Stimulated activated CD8-positive, alpha-beta memory T cell treated with anti-CD3 and anti-CD28 coated beads, Interleukin-7, amount 100 ng/mL, for 24 hours (primary cell): ENCODE data around the gene RBP2.

ENCODE experiments used
- DNase-seq: peaks from one replicate; pipeline ENCODE4 v3.0.0-alpha.2; 2020; ENCODE audit warnings: low read depth

Gene RBP2

DNA sequence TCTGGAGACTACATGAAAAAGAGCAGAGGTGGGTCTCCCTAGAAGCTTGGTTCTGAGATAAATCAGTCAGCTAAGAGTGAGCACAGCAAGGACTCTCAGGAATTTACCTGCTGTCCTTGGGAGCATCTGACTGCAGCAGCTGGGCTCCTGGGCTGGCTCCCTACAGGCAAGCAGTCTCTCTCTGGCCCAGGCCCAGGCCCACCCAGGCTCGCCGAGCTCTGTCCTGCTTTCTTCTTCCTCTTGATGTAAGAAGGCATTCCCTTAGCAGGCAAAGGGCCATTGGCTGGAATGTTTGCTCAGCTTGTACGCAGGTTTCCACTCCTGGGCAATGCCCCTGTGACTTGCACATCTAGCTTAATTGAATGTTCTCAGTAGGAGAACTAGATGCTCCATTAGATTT is 4.3 kb upstream of the RBP2 start:
- no peak for DNase-seq

DNA sequence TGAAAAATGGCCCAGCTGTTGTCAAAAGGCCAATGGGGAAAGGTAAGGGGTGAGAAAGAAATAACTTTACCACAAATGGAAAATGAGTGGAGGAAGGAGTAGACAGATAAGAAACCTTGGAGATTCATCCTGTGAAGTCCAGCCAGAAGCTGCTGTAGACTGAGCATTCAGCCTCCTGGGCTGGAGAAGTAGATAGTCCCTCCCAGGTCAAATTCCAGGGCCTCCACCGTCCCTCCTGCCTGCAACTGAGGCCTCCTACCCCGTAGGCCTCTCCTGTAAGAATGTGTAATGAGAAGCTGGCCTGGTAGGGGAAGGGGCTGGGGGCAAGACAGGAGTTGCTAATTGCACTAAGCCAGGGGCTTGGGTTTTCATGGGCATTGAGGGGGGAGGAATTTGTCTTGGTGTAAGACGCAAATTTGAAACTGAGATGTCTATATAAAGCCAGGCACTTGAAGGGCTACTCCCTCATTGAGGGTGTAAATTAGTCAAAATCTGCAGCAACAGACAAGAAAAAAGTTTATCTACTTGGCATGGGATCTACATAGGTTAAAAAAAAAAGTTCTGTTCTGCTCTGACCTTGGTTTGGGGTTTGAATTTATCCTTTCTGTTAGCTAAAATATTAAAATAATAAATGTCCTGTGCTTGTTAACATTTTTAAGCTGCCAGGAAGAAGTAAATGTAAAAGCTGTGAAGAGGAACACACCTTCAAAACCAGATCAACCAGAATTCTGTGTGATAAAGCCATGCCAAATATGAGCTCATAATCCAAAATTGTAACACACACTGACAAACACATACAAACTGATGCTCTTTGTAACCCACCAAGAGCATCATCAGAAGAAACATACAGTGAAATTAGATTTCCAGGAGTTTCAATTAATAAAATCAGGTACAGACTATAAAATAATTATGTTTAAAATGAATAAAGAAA is 1.7 kb upstream of the RBP2 start:
- DNase-seq, result no peak

GRCh38 chr3:139473155-139473771 is 3.1 kb downstream of the RBP2 start:
- no peak for DNase-seq

DNA sequence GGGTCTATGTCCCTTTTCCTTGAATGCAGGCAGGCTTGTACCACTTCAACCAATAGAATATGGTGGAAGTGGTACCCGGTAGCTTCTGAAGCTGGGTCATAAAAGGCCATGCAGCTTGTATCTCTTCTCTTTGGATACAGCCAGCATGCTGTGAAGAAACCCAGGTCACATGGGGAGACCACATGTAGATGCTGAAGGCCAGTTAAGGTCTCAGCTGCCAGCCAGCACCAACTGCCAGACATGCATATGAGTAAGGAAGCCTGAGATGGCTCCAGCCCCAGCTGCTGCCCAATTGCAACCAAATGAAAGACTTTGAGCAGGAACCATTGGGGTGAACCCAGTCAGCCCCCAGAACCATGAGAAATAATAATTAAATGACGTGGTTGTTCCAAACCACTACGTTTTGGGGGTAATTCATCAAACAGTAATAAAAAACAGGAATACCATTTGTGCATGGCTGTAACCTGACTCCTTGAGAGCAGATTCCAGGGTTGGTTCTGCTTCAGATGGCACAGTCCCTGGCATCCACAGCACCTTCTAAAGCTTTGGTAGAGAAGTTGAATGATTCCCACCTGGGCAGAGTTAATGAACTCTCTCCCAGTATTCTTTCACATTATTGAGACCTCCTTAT is 3.8 kb downstream of the RBP2 start:
- DNase-seq, result no peak

DNA sequence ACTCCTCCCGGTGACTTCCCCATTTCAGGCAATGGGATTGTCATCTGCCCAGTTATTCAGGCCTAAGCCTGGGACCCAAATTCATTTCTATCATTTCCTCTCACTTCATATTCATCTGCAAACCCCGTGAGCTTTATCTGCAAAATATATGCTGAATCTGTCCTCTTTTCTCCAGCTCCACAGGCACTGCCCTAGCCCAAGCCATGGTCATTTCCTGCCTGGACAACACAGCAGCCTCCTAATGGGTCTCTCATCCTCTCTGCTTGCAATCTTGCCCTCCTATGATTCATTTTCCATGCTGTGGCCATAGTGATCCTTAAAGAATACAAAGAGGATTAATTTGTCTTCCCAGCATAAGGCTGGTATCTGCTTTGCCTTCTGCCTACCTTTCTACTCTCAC is 6.1 kb downstream of the RBP2 start:
- DNase-seq, result no peak

DNA sequence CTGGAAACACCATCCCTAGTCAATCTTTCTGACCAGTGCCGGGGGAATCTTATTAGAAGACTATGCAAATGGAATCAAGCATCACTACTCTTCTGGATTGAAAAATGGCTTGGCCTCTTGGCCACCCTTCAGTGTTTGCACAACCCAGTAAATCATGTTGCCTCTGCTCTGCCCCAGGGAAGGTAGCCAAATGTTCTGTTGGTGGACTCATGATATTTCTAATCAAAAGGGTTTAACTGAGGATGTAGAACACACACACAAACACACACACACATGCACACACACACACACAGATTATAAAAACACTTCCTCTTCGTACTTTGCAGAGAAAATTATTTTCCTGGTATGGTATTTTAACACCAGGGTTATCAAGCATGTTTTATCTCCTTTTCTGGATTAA is 7.9 kb downstream of the RBP2 start:
- DNase-seq, result no peak

DNA sequence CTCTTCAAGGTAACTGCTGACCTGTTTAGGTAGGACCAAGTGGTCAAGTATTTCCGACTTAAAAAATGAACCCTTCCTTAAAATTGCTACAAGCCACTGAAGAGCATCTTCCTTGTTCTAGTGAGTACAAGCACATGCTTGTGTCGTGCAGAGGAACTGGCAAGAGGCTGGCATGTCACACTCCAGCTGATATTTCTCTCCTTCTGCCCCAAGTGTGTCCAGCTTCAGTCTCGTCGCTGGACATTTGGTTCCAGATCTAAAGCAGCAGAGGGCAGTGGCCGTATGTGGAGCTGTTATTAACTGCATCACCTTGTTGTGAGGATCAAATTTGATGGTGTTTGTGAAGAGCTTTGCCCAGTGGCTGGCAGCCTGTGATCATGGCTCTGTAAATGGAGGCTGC is 10.0 kb downstream of the RBP2 start:
- no peak for DNase-seq

DNA sequence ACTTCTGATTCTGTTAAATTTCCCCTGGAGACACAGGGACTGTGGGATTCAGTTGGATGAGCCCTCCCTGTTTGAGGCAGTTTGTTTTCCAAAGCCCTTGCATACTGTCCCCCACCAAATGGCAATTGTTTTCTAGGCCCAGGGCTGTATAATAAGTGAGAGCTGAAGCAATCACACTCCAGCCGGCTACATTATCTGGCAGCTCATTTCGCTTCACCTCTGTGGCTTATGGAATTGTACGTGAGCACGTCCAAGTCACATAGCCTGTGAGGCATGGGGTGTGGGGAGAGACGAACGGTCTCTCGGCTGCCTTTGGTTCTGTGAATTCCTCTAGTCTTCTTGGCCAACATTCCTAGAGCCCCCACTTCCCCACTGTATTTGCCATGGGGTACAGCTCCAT is 10.7 kb downstream of the RBP2 start:
- DNase-seq, result no peak

GRCh38 chr3:139463466-139463865 is 12.8 kb downstream of the RBP2 start:
- no peak for DNase-seq

- no peak for DNase-seq
Measured at GRCh38 chr3:139460529-139460928, 15.8 kb downstream of the RBP2 start.

DNA sequence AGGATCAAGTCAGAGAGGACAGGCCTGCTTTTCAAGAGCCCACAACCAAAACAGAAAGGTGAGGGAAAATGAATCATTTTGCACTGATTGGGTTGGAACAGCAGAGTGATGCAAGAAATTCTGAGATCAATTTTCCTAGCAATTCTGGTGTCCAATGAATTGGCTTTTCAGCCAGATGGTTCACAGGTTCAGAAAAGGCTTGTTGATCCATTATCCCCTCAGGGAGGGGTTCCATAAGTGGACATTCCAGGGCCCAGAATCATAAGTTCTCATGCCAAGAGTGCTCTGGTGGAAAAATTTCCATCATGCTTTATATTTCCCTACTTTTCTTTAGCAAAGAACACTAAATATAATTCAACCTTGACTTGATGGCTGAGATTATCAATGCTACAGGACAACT is 16.2 kb downstream of the RBP2 start:
- DNase-seq, result no peak

DNA sequence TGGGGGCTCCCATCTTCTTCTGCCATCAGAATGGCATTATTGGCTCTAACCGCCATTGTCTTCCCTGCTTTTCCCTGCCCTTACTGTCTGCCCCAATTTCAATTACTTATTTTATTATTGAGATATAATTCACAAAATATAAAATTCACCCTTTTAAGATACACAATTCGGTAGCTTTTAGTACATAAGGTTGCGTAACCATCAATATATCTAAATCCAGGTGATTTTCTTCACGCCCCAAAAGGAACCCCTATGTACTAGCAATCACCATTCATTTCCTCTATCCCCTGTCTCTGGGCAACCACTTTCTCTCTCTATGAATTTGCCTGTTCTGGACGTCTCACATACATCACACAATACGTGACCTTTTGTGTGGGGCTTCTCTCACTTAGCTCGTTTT is 18.0 kb downstream of the RBP2 start:
- no peak for DNase-seq

DNA sequence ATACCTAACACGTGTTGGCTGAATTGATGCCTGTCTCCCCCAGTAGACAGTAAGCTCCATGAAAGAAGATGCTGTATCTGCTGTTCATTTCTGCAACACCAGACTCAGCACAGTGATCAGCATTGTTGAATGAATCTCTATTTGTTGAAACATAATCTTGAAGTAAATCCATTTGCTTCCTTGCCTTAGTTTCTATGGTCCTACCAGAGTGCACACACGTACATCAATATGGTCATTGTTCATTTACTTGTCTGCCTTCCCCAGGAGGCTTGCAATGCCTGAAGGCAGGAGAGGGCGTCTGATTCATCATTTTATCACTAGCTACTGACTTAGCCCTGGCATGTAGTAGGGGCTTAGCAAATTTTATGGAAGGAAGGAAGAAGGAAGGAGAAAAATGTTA is 19.2 kb downstream of the RBP2 start:
- no peak for DNase-seq

- no peak for DNase-seq
Measured at GRCh38 chr3:139456386-139456785, 19.9 kb downstream of the RBP2 start.

- no peak for DNase-seq
Measured at GRCh38 chr3:139455855-139456254, 20.5 kb downstream of the RBP2 start.

DNA sequence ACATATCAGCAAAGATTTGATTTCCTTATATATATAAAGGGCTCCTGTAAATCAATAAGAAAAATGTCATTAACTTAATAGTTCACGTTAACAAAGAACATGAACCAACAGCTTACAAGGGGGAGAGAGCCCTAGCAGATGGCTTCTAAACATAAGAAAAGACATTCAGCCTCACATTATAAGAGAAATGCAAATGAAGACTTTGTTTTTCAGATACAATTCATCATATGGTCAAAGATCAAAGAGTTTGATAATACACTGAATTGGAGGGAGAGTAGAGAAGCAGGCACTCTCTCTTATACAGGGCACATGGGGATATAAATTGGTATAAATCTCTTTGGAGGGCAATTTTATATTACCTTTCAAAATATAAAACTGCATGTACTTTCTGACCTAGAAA is 21.1 kb downstream of the RBP2 start:
- DNase-seq, result no peak

GRCh38 chr3:139454346-139454745 is 22.0 kb downstream of the RBP2 start:
- no peak for DNase-seq

DNA sequence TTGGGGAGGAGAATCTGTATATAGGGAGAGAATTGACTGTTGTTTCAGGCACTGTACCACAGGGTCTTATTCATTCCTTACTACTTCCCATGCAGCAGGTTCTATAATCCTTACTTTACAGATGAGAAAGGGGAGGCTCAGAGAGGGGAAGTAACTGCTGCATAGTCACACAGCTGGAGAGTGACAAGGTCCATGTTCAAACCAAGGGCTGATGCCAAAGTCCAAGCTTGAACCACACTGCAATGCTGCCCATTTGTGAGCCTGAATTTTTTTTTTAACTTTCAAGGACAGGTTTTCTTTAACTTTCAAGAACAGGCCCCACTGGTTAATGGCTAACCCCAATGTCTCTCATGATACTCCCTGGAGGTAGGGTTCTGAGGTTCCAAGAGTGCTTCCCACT is 26.2 kb downstream of the RBP2 start:
- DNase-seq, result no peak

- DNase-seq, result no peak
Measured at GRCh38 chr3:139449566-139449965, 26.8 kb downstream of the RBP2 start.

DNA sequence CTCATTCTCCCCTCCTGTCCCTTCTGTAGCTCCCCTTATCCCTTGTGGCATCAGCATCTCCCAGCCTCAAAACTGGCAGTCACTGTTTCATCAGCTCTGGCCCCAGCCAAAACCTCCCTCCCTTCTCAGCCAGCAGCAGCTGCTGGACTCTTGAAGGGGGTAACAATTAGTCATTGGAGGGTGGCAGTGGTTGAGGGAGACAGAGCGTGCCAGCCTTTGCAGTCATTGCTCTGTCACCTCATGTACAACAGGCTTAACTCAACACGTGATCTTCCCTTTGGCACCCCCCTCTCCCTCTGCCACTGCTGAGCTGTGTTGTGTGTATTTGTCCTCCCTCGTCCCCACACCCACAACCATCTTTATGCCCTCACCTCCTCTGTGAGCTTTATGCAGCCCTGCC is 28.2 kb downstream of the RBP2 start:
- DNase-seq, result no peak

DNA sequence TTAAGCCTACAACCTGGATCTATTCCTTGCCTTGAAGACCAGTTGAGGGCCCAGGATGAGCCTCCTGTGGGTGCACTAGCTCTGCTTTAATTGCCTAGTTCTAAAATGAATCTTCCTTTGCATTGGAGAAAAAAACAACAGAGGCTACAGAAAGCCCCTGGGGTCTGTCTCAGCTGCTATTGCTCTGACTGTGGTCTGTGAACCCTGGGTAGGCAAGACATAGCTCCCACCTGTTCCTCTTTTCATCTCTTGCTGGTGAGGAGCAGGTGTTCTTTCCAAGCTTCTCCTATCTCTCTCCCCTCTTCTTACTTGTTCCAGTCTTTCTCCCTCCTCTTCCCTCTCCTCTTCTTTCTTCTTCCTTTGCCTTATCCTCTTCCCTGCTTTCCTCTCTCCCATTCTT is 28.8 kb downstream of the RBP2 start:
- DNase-seq, result no peak

DNA sequence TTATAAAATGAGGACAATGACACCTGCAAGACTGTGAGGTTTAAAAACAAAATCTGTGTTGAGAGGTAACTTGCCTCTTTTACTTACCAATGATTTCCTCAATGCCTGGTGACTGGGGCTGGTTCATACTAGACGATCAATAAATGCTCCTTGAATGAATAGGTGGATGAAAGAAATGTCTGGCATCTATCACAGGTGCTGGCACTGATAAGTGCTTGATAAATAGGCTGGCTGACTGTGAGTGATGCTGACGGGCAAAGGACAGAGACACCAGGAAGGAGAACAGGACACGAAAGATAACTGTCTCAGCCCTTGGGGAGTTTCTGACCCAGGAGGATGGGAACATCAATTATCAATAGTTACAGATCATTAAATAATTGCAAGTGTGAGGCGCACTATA is 31.9 kb downstream of the RBP2 start:
- DNase-seq, result no peak

DNA sequence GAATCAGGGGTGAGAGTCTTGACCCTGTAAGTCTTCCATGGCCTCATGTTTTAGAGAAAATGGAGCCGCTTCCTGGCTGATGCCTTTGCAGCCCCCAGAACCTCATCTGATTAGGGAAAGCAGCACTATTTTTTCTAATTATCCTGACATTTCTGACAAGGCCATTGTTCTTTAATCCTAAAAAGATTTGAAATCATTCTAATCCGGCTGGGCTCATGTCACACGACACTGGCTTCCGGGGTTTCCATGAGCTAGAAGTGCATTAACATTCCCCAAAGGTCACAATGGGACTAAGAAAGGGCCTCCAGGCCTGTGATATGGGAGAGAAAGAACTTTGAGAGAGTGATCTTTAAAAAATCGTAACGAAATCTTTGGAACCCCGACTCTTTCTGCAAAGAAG is 33.1 kb downstream of the RBP2 start:
- DNase-seq, result no peak
